Esophagus squamous epithelium (tissue), 4 donors: ENCODE data around the gene KLRC4.

Source experiments
- CTCF ChIP-seq, 6 experiments: fragments of 450-650 bp in 4 of 6; fragments of 200-600 bp in 2 of 6; sonication (generic) in 2 of 6; IDR thresholded peaks; one replicate each; pipeline ENCODE4 v1.5.1; 2016 to 2019; ENCODE audit warnings: antibody characterized with exemption in 6 of 6, mild to moderate bottlenecking in 4 of 6, moderate library complexity in 4 of 6
- POLR2A ChIP-seq, 4 donors: fragments of 450-650 bp; IDR thresholded peaks; one replicate each; pipeline ENCODE4 v1.6.1; 2017; ENCODE audit warnings: antibody characterized with exemption in 4 of 4, mild to moderate bottlenecking in 4 of 4, moderate library complexity in 3 of 4

GRCh38 chr12:10397296-10397695 is 12.3 kb downstream of the KLRC4 start:
- TF ChIP-seq CTCF (IDR thresholded peaks at IDR 0.05) (no peak), POLR2A (IDR thresholded peaks at IDR 0.05) (no peak)
